NCI-H1105 treated with DMSO at 0.1 percent for 48 hours (cell line): ENCODE measurements around the gene GRIFIN.

Source experiments
- DNase-seq: peaks from one replicate; lab custom pipeline; 2025; lab: John Stamatoyannopoulos, UW

GRIFIN gene

GRCh38 chr7:2512713-2513112 is 36.5 kb upstream of the GRIFIN start:
- no peak for DNase-seq

GRCh38 chr7:2512179-2512661 is 36.0 kb upstream of the GRIFIN start:
- DNase-seq = no peak

GRCh38 chr7:2511769-2512168 is 35.6 kb upstream of the GRIFIN start:
- DNase-seq = no peak

DNA sequence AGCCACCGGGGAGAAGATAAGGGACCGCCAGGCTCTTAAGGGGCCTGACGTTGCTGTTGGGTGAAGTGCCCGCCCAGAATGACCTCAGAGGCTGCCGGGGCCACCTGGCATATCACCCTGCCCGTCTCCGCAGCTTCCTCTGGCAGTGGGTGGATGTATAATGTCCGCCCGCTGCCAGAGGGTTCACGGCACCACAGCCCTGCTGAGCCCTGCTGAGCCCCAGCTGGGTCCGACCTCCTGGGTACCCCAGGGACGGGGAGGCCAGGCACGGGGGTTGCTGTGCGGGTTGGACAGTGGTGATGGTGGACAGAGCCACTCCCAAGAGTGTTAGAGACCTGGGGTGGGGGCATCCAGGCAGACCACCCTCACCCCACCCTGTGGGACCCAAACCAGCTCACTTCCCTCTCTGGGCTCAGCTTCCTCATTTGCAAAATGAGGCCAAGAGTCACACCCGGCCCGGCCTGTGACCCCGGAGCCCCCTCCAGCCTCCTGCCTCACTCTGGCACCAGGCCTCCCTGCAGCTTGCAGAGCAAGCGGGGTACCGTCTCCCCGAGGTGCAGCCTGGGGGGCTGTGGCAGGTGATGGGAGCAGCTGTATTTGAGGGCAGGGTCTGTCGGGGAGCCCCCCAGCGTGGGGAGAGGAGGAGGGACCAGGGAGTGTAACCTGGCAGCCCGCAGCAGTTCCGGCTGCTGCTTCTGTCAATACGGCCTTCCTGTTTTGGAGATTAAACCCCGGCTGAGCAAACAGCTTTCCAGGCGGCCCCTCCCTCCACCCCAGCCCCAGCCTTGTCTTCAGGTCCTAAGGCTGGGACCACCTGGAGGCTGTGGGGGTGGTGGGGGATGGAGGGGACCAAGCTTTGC is 34.9 kb upstream of the GRIFIN start:
- DNase-seq = no peak

- DNase-seq = no peak
Observed at GRCh38 chr7:2510130-2510776, 34.1 kb upstream of the GRIFIN start.

DNA sequence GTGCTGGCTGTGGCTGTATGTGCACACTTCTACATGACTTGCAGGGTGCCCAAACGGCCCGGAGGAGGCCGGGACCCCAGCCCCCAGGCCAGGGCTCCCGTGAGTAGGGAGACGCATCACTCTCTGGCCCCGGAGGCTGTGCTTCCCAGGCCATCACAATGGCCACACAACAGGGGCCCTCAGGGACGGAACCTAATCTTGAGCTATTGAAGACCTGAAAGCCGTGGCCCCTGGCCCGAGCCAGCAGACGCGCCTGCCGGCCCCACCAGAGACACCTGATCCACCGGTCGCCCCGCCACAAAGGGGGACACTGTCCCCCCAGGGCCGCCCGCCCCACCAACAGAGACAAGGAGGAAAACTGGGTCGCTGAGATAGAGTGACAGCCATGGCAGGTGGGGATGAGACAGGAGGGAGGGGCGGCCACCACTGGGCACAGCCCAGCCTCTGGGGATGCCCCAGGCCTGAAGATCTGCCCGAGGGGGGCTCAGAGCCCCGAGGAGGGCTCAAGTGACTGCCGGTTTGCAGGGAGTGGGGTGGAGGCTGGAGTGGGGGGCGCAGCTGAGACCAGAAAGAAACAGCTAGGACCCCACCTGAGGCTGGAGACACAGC is 33.2 kb upstream of the GRIFIN start:
- DNase-seq = no peak

DNA sequence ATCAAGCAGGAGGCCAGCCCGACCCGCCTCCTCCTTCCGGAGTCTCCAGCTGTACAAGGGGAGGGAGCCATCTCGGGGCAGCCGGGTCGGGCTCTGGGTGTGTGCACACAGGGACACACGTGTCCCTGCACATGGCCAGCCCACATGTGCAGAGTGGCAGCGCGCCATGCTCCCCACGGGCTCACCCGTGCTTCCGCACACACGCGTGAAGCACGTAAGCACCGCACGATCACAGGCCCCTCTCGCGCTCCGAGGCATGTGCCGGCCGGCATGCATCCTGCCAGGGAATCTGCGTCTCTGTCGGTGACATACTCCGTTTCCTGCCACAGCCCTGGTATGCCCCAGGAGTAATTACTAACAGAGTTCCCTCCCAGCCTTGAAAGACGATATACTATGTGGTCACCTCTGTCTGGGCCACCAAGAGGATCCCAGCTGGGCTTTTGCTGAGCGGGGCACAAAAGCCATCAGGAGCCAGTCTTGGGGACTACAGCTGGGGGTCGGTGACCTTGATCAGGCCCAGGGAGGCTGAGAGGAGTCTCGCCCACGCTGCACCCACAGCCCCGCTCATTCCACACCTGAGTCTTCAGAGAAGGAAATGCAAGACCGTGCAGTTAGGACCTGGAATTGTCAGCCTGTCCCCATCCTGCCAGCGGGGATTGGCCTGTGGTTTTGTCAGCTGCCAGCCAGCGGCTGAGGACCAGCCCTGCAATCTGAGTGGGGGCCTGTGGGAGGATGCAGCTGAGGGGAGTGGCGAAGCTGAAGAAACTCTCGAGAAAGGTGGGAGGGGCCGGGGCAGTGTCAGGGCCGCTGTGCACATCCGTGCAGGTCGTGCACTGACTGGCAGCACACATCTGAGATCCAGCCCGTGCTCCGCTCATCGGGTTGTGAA is 32.4 kb upstream of the GRIFIN start:
- no peak for DNase-seq

DNA sequence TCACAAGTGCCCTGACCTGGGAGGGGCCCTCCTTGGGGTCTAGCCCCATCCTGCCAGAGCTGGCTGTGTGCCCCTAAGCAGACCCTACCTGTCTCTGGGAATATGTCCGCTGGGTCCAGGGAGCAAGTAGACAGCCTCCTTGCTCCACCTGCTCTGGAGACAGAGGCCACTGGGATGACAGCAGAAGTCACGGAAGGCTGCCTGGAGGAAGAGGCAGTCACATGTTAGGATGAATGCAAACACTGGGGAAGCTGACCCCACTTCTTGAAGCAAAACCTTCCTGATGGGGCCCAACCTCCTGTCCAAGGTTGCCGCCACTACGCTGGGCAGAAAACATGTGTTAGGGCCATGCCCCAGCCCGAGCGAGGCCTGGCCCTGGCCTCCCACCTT is 31.7 kb upstream of the GRIFIN start:
- DNase-seq = no peak

DNA sequence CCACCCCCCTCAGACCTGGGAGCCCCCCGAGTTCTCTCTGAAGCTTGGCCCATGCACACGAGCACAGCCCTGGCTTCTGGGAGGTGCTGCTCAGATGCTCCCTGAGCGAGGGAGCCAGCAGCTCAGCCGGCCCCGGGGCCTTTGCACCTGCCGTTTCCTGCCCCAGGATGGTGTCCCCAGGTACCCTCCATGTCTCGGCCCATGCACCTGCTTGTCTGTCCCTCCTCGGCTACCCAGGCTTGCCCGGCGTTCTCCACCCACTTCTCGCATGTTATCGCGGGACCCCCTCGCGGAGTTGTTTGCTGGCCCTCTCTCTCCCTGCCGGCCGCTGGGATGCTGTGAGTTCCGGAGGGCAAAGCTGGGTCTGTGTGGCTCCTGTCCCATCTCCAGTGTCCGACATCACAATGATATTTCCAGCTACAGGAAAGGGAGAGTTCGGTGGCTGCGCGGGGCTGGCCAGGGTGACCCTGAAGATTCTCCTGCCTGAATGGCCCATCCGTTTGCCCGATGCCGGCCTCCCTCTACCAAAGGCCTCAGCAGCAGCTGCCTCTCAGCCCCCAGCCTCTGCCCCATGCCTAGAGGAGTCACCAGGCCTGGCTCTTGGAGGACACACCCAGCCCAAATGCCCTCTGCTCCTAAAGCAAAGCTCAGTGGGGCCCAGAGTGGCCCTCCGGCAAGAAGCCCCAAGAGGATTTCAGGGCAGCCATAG is 31.2 kb upstream of the GRIFIN start:
- DNase-seq = no peak

DNA sequence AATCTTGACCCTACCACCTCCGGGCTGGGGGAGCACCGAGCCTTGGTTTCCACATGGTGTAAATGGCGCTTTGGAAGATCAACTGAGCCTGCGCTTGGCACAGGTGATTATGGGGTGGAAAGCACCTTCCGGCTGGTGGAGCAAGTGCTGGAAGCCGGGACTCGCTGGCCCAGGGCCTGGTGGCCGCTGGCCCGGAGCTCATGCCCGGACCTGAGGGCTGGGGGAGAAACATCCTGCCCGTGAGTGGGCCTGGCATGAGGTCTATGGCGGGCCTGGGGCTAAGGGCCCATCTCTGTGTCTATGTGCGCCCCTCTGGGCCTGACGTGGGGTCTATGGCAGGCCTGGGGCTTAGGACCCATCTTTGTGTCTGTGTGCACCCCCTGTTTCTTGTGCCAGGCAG is 29.2 kb upstream of the GRIFIN start:
- DNase-seq = no peak

- DNase-seq = no peak
Observed at GRCh38 chr7:2504889-2505375, 28.7 kb upstream of the GRIFIN start.

- no peak for DNase-seq
Observed at GRCh38 chr7:2504128-2504888, 28.1 kb upstream of the GRIFIN start.

GRCh38 chr7:2503056-2503941 is 27.1 kb upstream of the GRIFIN start:
- DNase-seq = no peak

- DNase-seq = no peak
Observed at GRCh38 chr7:2502647-2502966, 26.4 kb upstream of the GRIFIN start.

DNA sequence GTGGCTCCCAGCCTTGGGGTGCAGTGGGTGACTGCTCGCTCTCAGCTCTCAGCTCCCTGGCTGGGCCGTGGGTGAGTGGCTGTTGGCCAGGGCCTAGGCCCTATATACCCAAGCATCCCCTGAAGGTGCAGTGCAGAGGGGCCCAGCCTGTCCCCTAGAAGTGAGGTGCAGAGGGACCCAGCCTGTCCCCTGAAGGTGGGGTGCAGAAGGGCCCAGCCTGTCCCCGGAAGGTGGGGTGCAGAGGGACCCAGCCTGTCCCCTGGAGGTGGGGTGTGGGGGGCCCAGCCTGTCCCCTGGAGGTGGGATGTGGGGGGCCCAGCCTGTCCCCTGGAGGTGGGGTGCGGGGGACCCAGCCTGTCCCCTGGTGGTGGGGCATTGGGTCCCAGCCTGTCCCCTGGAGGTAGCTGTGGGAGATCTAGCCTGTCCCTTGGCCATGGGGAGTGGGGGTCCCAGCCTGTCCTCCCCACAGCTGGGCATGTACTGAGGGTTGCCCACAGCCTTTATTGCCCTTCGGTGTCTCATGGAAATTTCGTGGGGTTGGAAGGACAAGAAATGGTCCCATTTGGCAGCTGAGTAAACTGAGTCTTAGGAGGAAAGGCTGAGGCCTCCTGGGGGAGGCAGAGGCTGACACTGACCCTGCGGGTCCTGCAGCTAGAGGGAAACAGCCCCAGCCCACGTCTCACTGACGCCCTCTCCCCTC is 25.9 kb upstream of the GRIFIN start:
- DNase-seq = no peak

DNA sequence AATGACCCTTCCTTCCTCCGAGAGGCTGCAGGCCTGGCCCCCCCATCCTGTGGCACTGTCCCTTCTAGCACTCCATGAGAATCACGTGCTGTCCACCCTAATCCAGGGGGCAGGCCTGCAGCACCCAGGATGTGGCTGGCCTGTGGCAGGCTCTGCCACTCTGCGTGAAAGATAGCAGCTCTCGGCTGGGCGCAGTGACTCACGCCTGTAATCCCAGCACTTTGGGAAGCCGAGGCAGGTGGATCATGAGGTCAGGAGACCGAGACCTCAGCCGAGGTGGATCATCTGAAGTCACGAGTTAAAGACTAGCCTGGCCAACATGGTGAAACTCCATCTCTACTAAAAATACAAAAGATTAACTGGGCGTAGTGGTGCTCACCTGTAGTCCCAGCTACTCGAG is 24.5 kb upstream of the GRIFIN start:
- no peak for DNase-seq

GRCh38 chr7:2499719-2500430 is 23.7 kb upstream of the GRIFIN start:
- no peak for DNase-seq

GRCh38 chr7:2499181-2499580 is 23.0 kb upstream of the GRIFIN start:
- DNase-seq = no peak
